Neutrophil (primary cell): Measurements from ENCODE around the gene OAS3.

Experiments used
- H3K27ac ChIP-seq: fragments of 200-600 bp; sonication (generic); 2 replicates; pipeline ENCODE4 v1.5.1; 2016; ENCODE audit warnings: mild to moderate bottlenecking, moderate library complexity
- H3K27me3 ChIP-seq: fragments of 200-600 bp; sonication (generic); 2 replicates; pipeline ENCODE4 v1.6.0; 2016; ENCODE audit warnings: mild to moderate bottlenecking
- H3K36me3 ChIP-seq: fragments of 200-600 bp; sonication (generic); 2 replicates; pipeline ENCODE4 v1.5.1; 2017
- H3K4me1 ChIP-seq, 2 experiments: fragments of 200-600 bp in 1 of 2; sonication (generic) in 1 of 2; 1 replicate in 1 of 2; 2 replicates in 1 of 2; pipeline versions ENCODE4 v1.5.1 to v1.6.1; 2013 to 2016; ENCODE audit warnings: low read depth in 1 of 2, low read length in 1 of 2, mild to moderate bottlenecking in 1 of 2, moderate library complexity in 1 of 2; ENCODE audit not compliant: control insufficient read depth in 1 of 2, insufficient read depth in 1 of 2
- H3K4me3 ChIP-seq, 2 experiments: fragments of 200-600 bp in 1 of 2; sonication (generic) in 1 of 2; 1 replicate in 1 of 2; 2 replicates in 1 of 2; pipeline ENCODE4 v1.5.1; 2013 to 2016; ENCODE audit warnings: low read depth in 1 of 2, low read length in 1 of 2, mild to moderate bottlenecking in 1 of 2, moderate library complexity in 1 of 2
- H3K9me3 ChIP-seq: fragments of 200-600 bp; sonication (generic); 2 replicates; pipeline ENCODE4 v1.5.1; 2016
- TF ChIP-seq, protein P1 (sequence below): fragments of 200-600 bp; sonication (generic); IDR thresholded peaks from 2 replicates; pipeline ENCODE4 v1.5.1; 2016; ENCODE audit warnings: antibody characterized with exemption

The OAS3 gene

GRCh38 chr12:113003636-113004035, 65.4 kb downstream of the OAS3 start:
- no peak overlapping the region for H3K4me3 ChIP-seq
- no peaks in the 10 kb centered on the region for H3K27me3 ChIP-seq
- TF ChIP-seq, protein P1, sequence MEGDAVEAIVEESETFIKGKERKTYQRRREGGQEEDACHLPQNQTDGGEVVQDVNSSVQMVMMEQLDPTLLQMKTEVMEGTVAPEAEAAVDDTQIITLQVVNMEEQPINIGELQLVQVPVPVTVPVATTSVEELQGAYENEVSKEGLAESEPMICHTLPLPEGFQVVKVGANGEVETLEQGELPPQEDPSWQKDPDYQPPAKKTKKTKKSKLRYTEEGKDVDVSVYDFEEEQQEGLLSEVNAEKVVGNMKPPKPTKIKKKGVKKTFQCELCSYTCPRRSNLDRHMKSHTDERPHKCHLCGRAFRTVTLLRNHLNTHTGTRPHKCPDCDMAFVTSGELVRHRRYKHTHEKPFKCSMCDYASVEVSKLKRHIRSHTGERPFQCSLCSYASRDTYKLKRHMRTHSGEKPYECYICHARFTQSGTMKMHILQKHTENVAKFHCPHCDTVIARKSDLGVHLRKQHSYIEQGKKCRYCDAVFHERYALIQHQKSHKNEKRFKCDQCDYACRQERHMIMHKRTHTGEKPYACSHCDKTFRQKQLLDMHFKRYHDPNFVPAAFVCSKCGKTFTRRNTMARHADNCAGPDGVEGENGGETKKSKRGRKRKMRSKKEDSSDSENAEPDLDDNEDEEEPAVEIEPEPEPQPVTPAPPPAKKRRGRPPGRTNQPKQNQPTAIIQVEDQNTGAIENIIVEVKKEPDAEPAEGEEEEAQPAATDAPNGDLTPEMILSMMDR = no peak
- no peaks in the 10 kb centered on the region for H3K36me3 ChIP-seq
- no peaks in the 10 kb centered on the region for H3K9me3 ChIP-seq
- H3K4me1 ChIP-seq = no peaks in the 10 kb centered on the region
- no peak overlapping the region for H3K27ac ChIP-seq

GRCh38 chr12:113005762-113006161, 67.5 kb downstream of the OAS3 start:
- H3K36me3 ChIP-seq = no peaks in the 10 kb centered on the region
- no peaks in the 10 kb centered on the region for H3K9me3 ChIP-seq
- no peak overlapping the region for H3K4me3 ChIP-seq
- no peak overlapping the region for H3K27ac ChIP-seq
- H3K4me1 ChIP-seq = no peaks in the 10 kb centered on the region
- H3K27me3 ChIP-seq = no peaks in the 10 kb centered on the region
- TF ChIP-seq, protein P1 = no peak

- TF ChIP-seq, protein P1 = no peak
- Histone ChIP-seq H3K9me3 (no peaks in the 10 kb centered on the region), H3K4me1 (no peaks in the 10 kb centered on the region), H3K27me3 (no peaks in the 10 kb centered on the region), H3K27ac (no peak overlapping the region), H3K4me3 (no peak overlapping the region), H3K36me3 (no peaks in the 10 kb centered on the region)
These were observed 67.9 kb downstream of the OAS3 start for GRCh38 chr12:113006206-113006605.

DNA sequence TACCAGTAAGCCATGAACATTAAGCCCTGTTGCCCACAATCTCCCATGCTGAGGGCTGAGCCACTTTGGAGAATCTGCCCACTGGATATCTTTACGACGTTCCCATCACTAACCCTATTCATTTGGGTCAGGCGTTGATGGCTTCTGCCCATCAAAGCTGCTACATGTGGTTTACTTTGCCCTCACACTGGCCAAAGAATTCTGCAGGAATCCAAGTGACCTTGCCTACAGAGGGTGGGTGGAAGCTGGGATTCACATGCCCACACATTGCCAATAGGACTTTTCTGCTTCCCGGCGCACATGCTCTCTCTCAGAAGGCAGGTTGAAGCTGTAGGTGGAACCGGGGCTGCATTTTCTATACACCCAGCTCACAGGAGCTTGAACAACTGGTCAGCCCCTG, 68.4 kb downstream of the OAS3 start:
- Histone ChIP-seq H3K4me1 (no peaks in the 10 kb centered on the region), H3K27me3 (no peaks in the 10 kb centered on the region), H3K36me3 (no peaks in the 10 kb centered on the region), H3K27ac (no peak overlapping the region), H3K9me3 (no peaks in the 10 kb centered on the region), H3K4me3 (no peak overlapping the region)
- TF ChIP-seq, protein P1 = no peak

DNA sequence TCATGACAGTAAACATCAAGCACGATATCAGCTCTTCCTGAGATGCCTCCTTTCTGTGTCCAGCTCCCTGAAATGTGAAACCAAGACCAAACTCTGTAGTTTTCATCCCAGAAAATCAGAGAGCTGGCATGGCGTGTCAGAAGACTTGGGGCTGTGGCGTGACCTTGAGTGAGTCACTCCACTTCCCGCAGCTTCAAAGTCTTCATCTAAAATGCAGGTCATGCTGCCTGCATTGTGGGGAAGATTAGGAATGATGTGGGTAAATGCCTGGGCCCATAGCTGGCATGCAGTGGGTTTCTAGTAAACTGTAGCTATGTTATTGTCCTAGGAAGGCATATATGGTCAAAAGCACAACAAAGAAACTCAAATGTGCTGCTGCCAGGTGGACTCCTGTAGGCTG, 68.9 kb downstream of the OAS3 start:
- H3K4me1 ChIP-seq = no peaks in the 10 kb centered on the region
- H3K36me3 ChIP-seq = no peaks in the 10 kb centered on the region
- H3K9me3 ChIP-seq = no peaks in the 10 kb centered on the region
- no peaks in the 10 kb centered on the region for H3K27me3 ChIP-seq
- no peak overlapping the region for H3K4me3 ChIP-seq
- no peak overlapping the region for H3K27ac ChIP-seq
- TF ChIP-seq, protein P1 = no peak

- no peak overlapping the region for H3K27ac ChIP-seq
- H3K36me3 ChIP-seq = no peaks in the 10 kb centered on the region
- TF ChIP-seq, protein P1 = no peak
- H3K4me1 ChIP-seq = no peaks in the 10 kb centered on the region
- H3K4me3 ChIP-seq = no peak overlapping the region
- no peaks in the 10 kb centered on the region for H3K9me3 ChIP-seq
- H3K27me3 ChIP-seq = no peaks in the 10 kb centered on the region
These were observed 72.4 kb downstream of the OAS3 start for GRCh38 chr12:113010701-113011100.
